ENCODE data around the gene MAGED4B.
"Not testable (repeated sequence)": the region's sequence is repeated elsewhere in the genome, so short reads cannot be mapped to it uniquely, and the experiment has no call there.

- TF ChIP-seq, protein P1, sequence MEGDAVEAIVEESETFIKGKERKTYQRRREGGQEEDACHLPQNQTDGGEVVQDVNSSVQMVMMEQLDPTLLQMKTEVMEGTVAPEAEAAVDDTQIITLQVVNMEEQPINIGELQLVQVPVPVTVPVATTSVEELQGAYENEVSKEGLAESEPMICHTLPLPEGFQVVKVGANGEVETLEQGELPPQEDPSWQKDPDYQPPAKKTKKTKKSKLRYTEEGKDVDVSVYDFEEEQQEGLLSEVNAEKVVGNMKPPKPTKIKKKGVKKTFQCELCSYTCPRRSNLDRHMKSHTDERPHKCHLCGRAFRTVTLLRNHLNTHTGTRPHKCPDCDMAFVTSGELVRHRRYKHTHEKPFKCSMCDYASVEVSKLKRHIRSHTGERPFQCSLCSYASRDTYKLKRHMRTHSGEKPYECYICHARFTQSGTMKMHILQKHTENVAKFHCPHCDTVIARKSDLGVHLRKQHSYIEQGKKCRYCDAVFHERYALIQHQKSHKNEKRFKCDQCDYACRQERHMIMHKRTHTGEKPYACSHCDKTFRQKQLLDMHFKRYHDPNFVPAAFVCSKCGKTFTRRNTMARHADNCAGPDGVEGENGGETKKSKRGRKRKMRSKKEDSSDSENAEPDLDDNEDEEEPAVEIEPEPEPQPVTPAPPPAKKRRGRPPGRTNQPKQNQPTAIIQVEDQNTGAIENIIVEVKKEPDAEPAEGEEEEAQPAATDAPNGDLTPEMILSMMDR (IDR thresholded peaks at IDR 0.05), result not testable (repeated sequence)
- TF ChIP-seq POLR2A (IDR thresholded peaks at IDR 0.05), result not testable (repeated sequence)
Measured at GRCh38 chrX:52068666-52069640, at the start of gene MAGED4B.

All from right lobe of liver (tissue), 4 donors.